Osteocyte (in vitro differentiated cells): Measurements from ENCODE around the gene ZEB1. TPM values are rescaled to one million over a fixed set of nuclear protein-coding genes. Genes with fewer than 3 reads are reported as not detected.

Experiments
- DNase-seq: peaks from one replicate; pipeline ENCODE4 v3.0.0; 2021; ENCODE audit warnings: mixed read lengths; ENCODE audit not compliant: unreplicated experiment; ENCODE audit errors: extremely low spot score
- H3K27ac Mint-ChIP-seq: one replicate; pipeline ENCODE4 v1.8.0; 2021; ENCODE audit warnings: mild to moderate bottlenecking, mixed read lengths; ENCODE audit not compliant: unreplicated experiment
- H3K27me3 Mint-ChIP-seq: one replicate; pipeline ENCODE4 v1.8.0; 2021; ENCODE audit warnings: mixed read lengths; ENCODE audit not compliant: unreplicated experiment
- H3K36me3 Mint-ChIP-seq: one replicate; pipeline ENCODE4 v1.8.0; 2021; ENCODE audit warnings: mixed read lengths; ENCODE audit not compliant: unreplicated experiment
- H3K4me1 Mint-ChIP-seq: one replicate; pipeline ENCODE4 v1.8.0; 2021; ENCODE audit warnings: mixed read lengths; ENCODE audit not compliant: unreplicated experiment
- H3K4me3 Mint-ChIP-seq: one replicate; pipeline ENCODE4 v1.8.0; 2021; ENCODE audit warnings: mild to moderate bottlenecking, moderate library complexity, mixed read lengths; ENCODE audit not compliant: unreplicated experiment
- H3K9me3 Mint-ChIP-seq: one replicate; pipeline ENCODE4 v1.8.0; 2021; ENCODE audit warnings: mixed read lengths; ENCODE audit not compliant: unreplicated experiment
- total RNA-seq: library from RNA; stranded (reverse); gene quantifications from 2 replicates; pipeline ENCODE4 v1.2.1, GENCODE V29; 2021
- TF ChIP-seq, protein P1 (sequence below): fragments of 200-600 bp; sonication (generic); IDR thresholded peaks from 2 replicates; pipeline ENCODE4 v1.5.0; 2021; ENCODE audit warnings: antibody characterized with exemption, mild to moderate bottlenecking, moderate library complexity

Gene ZEB1
- total RNA-seq, 1 donor from 2014 or later = 54.4 TPM

DNA sequence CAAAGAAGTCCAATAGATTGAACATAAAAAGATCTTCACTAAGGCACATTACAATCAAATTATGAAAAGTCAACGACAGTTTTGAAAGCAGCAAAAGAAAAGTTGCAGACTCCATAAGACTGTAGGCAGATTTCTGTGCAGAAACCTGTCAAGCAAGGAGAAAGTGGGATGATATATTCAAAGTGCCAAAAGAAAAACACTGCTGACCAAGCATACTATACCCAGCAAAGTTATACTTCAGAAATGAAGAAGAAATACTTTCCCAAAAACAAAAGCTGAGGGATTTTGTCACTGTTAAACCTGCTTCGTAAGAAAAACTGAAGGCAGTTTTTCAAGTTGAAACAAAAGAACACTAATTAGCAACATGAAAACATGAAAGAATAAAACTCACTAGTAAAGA lies 145.5 kb downstream of the ZEB1 start:
- Mint-ChIP-seq H3K36me3 (peaks cover 59% of the 10 kb centered on the region), H3K9me3 (peaks cover 46% of the 10 kb centered on the region), H3K27me3 (no peaks in the 10 kb centered on the region), H3K4me1 (peaks cover 12% of the 10 kb centered on the region), H3K4me3 (no peak overlapping the region), H3K27ac (no peak overlapping the region)
- TF ChIP-seq, protein P1, sequence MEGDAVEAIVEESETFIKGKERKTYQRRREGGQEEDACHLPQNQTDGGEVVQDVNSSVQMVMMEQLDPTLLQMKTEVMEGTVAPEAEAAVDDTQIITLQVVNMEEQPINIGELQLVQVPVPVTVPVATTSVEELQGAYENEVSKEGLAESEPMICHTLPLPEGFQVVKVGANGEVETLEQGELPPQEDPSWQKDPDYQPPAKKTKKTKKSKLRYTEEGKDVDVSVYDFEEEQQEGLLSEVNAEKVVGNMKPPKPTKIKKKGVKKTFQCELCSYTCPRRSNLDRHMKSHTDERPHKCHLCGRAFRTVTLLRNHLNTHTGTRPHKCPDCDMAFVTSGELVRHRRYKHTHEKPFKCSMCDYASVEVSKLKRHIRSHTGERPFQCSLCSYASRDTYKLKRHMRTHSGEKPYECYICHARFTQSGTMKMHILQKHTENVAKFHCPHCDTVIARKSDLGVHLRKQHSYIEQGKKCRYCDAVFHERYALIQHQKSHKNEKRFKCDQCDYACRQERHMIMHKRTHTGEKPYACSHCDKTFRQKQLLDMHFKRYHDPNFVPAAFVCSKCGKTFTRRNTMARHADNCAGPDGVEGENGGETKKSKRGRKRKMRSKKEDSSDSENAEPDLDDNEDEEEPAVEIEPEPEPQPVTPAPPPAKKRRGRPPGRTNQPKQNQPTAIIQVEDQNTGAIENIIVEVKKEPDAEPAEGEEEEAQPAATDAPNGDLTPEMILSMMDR = no peak
- no peak for DNase-seq

DNA sequence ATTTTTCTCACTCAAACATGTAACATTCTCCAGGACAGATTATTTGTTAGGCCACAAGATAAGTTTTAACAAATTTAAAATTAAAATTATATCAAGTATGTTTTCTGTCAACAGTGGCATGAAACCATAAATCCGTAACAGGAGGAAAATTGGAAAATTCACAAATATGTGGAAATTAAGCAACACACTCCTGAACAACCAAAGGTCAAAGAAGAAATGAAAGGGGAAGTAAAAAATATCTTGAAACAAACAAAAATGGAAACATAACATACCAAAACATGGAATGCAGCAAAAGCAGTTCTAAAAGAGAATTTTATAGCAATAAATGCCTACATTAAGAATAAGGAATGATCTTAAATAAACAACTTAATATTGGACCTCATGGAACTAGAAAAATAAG lies 147.3 kb downstream of the ZEB1 start:
- TF ChIP-seq, protein P1 = no peak
- DNase-seq = no peak
- Mint-ChIP-seq H3K27ac (peak overlapping the region; percentile 32), H3K4me3 (no peak overlapping the region), H3K27me3 (no peaks in the 10 kb centered on the region), H3K9me3 (peaks cover 46% of the 10 kb centered on the region), H3K4me1 (peaks cover 11% of the 10 kb centered on the region), H3K36me3 (peaks cover 56% of the 10 kb centered on the region)

DNA sequence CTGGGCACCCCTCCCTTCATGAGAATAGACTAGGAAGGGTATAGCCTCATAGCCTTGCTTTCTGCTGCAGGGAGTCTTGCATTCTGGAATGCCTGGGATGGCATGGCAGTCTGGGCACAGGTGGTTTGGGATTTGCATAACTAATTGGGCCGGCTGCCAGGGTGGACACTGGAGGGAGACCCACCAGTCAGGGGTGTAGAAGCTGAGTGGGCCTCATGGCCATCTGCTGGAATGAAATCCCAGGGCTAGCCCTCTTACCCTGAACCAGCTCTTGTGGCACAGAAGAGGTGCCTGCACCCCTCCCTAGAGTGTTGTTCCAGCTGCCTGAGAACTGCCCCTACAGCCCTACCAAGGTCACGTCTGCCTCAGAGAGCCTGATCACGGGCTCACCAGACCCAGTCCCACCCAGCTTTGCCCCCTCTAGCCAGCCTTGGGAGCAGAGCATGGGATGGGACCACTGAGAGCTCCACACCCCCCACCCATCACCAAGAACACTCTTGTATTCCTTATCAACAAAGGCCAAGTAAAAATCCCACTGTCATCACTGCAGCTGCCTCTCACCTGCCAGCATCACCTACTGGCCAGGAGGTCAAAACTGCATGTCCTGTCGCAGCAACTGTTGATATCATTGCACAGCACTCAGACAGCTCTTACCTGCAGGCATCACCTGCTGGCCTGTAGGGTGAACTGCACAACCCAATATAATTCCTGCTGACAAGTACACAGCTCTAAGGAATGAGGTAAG lies 148.9 kb downstream of the ZEB1 start:
- H3K27ac Mint-ChIP-seq = no peak overlapping the region
- no peak for DNase-seq
- peaks cover 11% of the 10 kb centered on the region for H3K4me1 Mint-ChIP-seq
- H3K36me3 Mint-ChIP-seq = peaks cover 45% of the 10 kb centered on the region
- peaks cover 33% of the 10 kb centered on the region for H3K9me3 Mint-ChIP-seq
- no peaks in the 10 kb centered on the region for H3K27me3 Mint-ChIP-seq
- H3K4me3 Mint-ChIP-seq = no peak overlapping the region
- TF ChIP-seq, protein P1 = no peak

DNA sequence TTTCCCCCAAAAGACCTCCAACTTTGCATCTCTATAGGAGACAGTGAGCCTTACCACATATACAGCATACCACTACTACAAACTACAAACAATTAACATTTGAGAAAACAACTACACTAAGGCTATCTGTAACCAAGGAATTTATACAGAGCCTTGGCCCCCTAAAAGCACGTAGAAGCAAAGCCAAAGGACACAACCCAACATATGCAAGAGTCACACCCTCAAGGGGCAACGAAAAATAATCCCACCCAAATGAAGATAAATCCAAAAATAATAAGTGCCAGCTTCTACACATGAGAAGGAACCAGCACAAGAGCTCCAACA lies 149.5 kb downstream of the ZEB1 start:
- H3K27me3 Mint-ChIP-seq = no peaks in the 10 kb centered on the region

DNA sequence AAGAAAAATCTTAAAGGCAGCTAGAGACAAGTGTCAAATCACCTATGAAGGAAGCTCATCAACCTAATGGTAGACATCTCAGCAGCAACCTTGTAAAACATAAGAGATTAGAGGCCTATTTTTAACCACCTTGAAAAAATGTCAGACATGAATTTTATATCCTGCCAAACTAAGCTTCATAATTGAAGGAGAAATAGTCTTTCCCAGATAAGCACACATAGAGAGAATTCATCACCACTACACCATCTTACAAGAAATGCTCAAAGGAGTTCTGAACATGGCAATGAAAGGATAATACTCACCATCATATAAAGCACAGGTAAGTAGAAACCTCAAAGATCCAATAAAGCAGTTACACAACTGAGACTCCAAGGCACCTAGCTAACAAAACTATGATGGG lies 156.5 kb downstream of the ZEB1 start:
- H3K27ac Mint-ChIP-seq = no peak overlapping the region
- H3K4me1 Mint-ChIP-seq = peaks cover 3% of the 10 kb centered on the region
- no peak for DNase-seq
- no peaks in the 10 kb centered on the region for H3K27me3 Mint-ChIP-seq
- peaks cover 19% of the 10 kb centered on the region for H3K36me3 Mint-ChIP-seq
- H3K9me3 Mint-ChIP-seq = peaks cover 29% of the 10 kb centered on the region
- TF ChIP-seq, protein P1 = no peak
- H3K4me3 Mint-ChIP-seq = no peak overlapping the region

More for the DNA sequence above, 149.5 kb downstream of the ZEB1 start:
- TF ChIP-seq, protein P1 = no peak
- H3K27ac Mint-ChIP-seq = no peak overlapping the region
- H3K4me1 Mint-ChIP-seq = peaks cover 11% of the 10 kb centered on the region
- DNase-seq = no peak
- H3K36me3 Mint-ChIP-seq = peaks cover 39% of the 10 kb centered on the region
- peaks cover 27% of the 10 kb centered on the region for H3K9me3 Mint-ChIP-seq
- H3K4me3 Mint-ChIP-seq = no peak overlapping the region
